ENCODE measurements around the gene ZNF770.

GRCh38 chr15:35020974-35021373 lies 32.9 kb upstream of the ZNF770 start:
- TF ChIP-seq CTCF (conservative IDR thresholded peaks at IDR 0.05; ENCODE audit: low read length) (no peak), EZH2phosphoT487 (IDR thresholded peaks at IDR 0.05; ENCODE audit: borderline replicate concordance, low read depth, low read length) (no peak)

All from OCI-LY7 (cell line).